Panc1 (cell line): Measurements from ENCODE around the gene FRMPD1. TPM values are rescaled to one million over a fixed set of nuclear protein-coding genes. Genes with fewer than 3 reads are reported as not detected.
A peak's percentile ranks its signal among the peaks of the same experiment; 100 is the strongest.

Source experiments
- ATAC-seq: fragments of 200-7000 bp; cut with Tn5 transposase; 2 replicates; pipeline ENCODE4 v1.9.1; 2020; ENCODE audit warnings: mild to moderate bottlenecking, moderate library complexity
- BruUV-seq: library from RNA; stranded (reverse); fragments of 400-500 nt; replicated peaks from 2 replicates; lab custom pipeline; 2021; lab: Mats Ljungman, UMichigan
- CTCF ChIA-PET: fragments of 300-600 bp; sonication (Branson Sonifier 250); formaldehyde crosslinking; loops from one replicate; lab custom pipeline; 2022; ENCODE audit warnings: antibody characterized with exemption; lab: Charles Lee
- POLR2A ChIA-PET: fragments of 300-600 bp; sonication (Branson Sonifier 250); formaldehyde crosslinking; loops from one replicate; lab custom pipeline; 2022; ENCODE audit warnings: antibody characterized with exemption; lab: Charles Lee
- DNase-seq: peaks from one replicate; pipeline ENCODE4 v3.0.0-alpha.2; 2010; ENCODE audit warnings: low read depth, low spot score
- H3K27ac ChIP-seq: 2 replicates; pipeline ENCODE4 v1.5.1; 2011; ENCODE audit warnings: mild to moderate bottlenecking, low read length, inconsistent platforms
- H3K27me3 ChIP-seq: fragments of 200-500 bp; sonication (Bioruptor generic); 2 replicates; pipeline ENCODE4 v1.6.0; 2014; ENCODE audit warnings: low read length, inconsistent platforms; ENCODE audit not compliant: control insufficient read depth, insufficient read depth
- H3K36me3 ChIP-seq: fragments of 200-500 bp; sonication (Bioruptor generic); 2 replicates; pipeline ENCODE4 v1.5.1; 2014; ENCODE audit warnings: inconsistent platforms, mild to moderate bottlenecking, low read length, moderate library complexity; ENCODE audit not compliant: control insufficient read depth, insufficient read depth
- H3K4me1 ChIP-seq: 2 replicates; pipeline ENCODE4 v1.5.1; 2011; ENCODE audit warnings: inconsistent platforms, mild to moderate bottlenecking, low read length, moderate library complexity; ENCODE audit not compliant: control insufficient read depth, insufficient read depth
- H3K4me3 ChIP-seq, 2 experiments: 2 replicates each; pipeline ENCODE4 v1.5.1; 2011 to 2012; ENCODE audit warnings: low read depth in 2 of 2, low read length in 2 of 2, mild to moderate bottlenecking in 2 of 2, inconsistent platforms in 1 of 2, moderate library complexity in 1 of 2
- H3K9me3 ChIP-seq: fragments of 200-500 bp; sonication (Bioruptor generic); 2 replicates; pipeline ENCODE4 v1.5.1; 2014; ENCODE audit warnings: low read depth, mild to moderate bottlenecking, inconsistent platforms, low read length, moderate library complexity; ENCODE audit not compliant: control insufficient read depth, insufficient read depth
- CTCF ChIP-seq: fragments of 450-650 bp; IDR thresholded peaks from 2 replicates; pipeline ENCODE4 v1.5.1; 2017; ENCODE audit warnings: mild to moderate bottlenecking
- POLR2AphosphoS5 ChIP-seq: IDR thresholded peaks from 2 replicates; pipeline ENCODE4 v1.6.1; 2012; ENCODE audit warnings: mild to moderate bottlenecking, low read depth, low read length, moderate library complexity
- REST ChIP-seq, 2 experiments: IDR thresholded peaks; 2 replicates each; pipeline ENCODE4 v1.6.1; 2011 to 2012; ENCODE audit warnings: low read depth in 2 of 2, control low read depth in 1 of 2, low read length in 1 of 2, mild to moderate bottlenecking in 1 of 2, moderate library complexity in 1 of 2; ENCODE audit not compliant: insufficient read depth in 1 of 2
- SIN3A ChIP-seq: IDR thresholded peaks from 2 replicates; pipeline ENCODE4 v1.6.1; 2012; ENCODE audit warnings: low read depth, mild to moderate bottlenecking, low read length, moderate library complexity, borderline replicate concordance; ENCODE audit not compliant: insufficient read depth
- TCF7L2 ChIP-seq: IDR thresholded peaks from 2 replicates; pipeline ENCODE4 v1.6.1; 2011; ENCODE audit warnings: mild to moderate bottlenecking, low read depth, low read length, inconsistent platforms
- in situ Hi-C: cut with HindIII; loops from 2 replicates; pipeline ENCODE4 v1.10.0; 2016; ENCODE audit warnings: low sequenced_read_pairs, low pct_unique_long_range_greater_than_20kb
- intact Hi-C: fragments of 100-400 bp; cut with micrococcal nuclease; formaldehyde crosslinking; loops from one replicate; pipeline ENCODE4 v1.10.0; 2022; ENCODE audit not compliant: unreplicated experiment
- total RNA-seq: library from RNA; stranded (reverse); gene quantifications from one replicate; pipeline ENCODE4 v1.2.1, GENCODE V29; 2021; ENCODE audit not compliant: unreplicated experiment

Gene FRMPD1
- total RNA-seq, 1 experiment from 2014 or later, result 0.21 TPM

DNA sequence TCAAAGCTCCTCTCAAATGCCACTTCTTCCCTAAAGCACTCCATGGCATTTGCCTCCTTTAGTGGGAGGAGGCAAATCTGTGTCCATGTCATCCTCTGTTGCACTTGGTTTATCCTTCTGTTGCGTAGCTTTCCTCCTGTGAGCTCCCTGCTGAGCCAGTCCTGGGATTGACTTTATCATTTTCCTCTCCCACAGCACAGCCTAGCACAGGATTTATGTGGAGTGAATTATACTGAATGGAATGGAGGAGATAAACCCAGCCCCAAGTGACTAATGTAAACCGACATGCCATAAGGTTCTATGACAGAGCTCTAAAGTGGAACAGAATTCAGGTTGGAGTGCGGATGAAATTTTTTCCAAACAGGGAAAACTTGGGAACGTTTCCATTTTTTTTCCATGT, 31.9 kb upstream of the FRMPD1 start:
- Histone ChIP-seq H3K27ac (no peak overlapping the region), H3K36me3 (no peaks in the 10 kb centered on the region), H3K27me3 (peaks cover 3% of the 10 kb centered on the region; the same call in 1 of the 2 replicates), H3K4me3 (no peak overlapping the region), H3K9me3 (no peaks in the 10 kb centered on the region), H3K4me1 (no peaks in the 10 kb centered on the region)
- no peak for DNase-seq
- BruUV-seq, result no TSS peak
- in situ Hi-C loops, result no loop called here
- CTCF ChIA-PET, result interaction anchor here (0.5 kb wide), 1 partner anchor 41 kb away, joined by 3 read pairs; no protein-coding TSS in a partner anchor
- intact Hi-C loops, result no loop called here
- ATAC-seq, result peak; percentile 61; the same call in 1 of the 2 replicates
- TF ChIP-seq REST (IDR thresholded peaks at IDR 0.05; ENCODE audit: insufficient read depth in 1 of 2, low read depth in 2 of 2, low read length in 1 of 2) (no peak), TCF7L2 (no peak), SIN3A (no peak), CTCF (no peak), POLR2AphosphoS5 (no peak)
- POLR2A ChIA-PET, result no interaction called here

DNA sequence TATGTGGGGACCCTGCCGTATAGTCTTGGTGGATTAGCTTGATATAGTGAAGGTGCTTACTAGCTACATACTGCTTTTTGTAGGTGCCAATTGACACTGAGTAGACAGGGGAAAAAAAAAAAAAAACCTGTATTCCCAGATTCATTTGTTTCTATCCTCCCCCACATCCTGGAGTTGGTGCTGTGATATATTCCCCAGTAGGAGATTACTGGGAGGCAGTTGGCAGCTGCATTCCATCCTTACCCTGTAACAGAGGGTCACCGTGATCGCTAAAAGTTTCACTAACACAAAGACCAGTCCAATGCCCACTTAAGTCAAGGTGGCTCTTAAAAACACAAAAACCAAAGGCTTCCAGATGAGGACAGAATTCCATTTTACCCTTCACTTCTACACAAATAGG, 30.9 kb upstream of the FRMPD1 start:
- Histone ChIP-seq H3K4me1 (no peaks in the 10 kb centered on the region), H3K9me3 (no peaks in the 10 kb centered on the region), H3K27me3 (no peaks in the 10 kb centered on the region; the same call in 1 of the 2 replicates), H3K27ac (no peak overlapping the region), H3K36me3 (no peaks in the 10 kb centered on the region), H3K4me3 (no peak overlapping the region)
- no TSS peak for BruUV-seq
- TF ChIP-seq TCF7L2, result no peak
- TF ChIP-seq SIN3A, result no peak
- TF ChIP-seq CTCF, result no peak
- no peak for TF ChIP-seq POLR2AphosphoS5
- TF ChIP-seq REST (IDR thresholded peaks at IDR 0.05; ENCODE audit: insufficient read depth in 1 of 2, low read depth in 2 of 2, low read length in 1 of 2), result no peak
- intact Hi-C loops, result no loop called here
- ATAC-seq (no peak), DNase-seq (no peak)
- ChIA-PET POLR2A (no interaction called here), CTCF (interaction anchor here (0.7 kb wide), 1 partner anchor 26 kb away, joined by 4 read pairs; no protein-coding TSS in a partner anchor)
- in situ Hi-C loops, result no loop called here
